HG02852 (cell line): ENCODE measurements around the gene EIF5B.

Experiments used
- ATAC-seq: cut with Tn5 transposase; IDR thresholded peaks from one replicate; pipeline ENCODE4 v1.9.1; 2021; ENCODE audit warnings: mild to moderate bottlenecking, moderate library complexity; ENCODE audit not compliant: unreplicated experiment

EIF5B gene

GRCh38 chr2:99404039-99404796 lies 67.0 kb downstream of the EIF5B start:
- ATAC-seq: no peak

GRCh38 chr2:99404797-99405669 lies 67.8 kb downstream of the EIF5B start:
- ATAC-seq: no peak

GRCh38 chr2:99406137-99406536 lies 68.9 kb downstream of the EIF5B start:
- ATAC-seq: no peak

- no peak for ATAC-seq
Measured at GRCh38 chr2:99410276-99410675, 73.1 kb downstream of the EIF5B start.

GRCh38 chr2:99414566-99414965 lies 77.4 kb downstream of the EIF5B start:
- no peak for ATAC-seq

- ATAC-seq: no peak
Measured at GRCh38 chr2:99417396-99417795, 80.2 kb downstream of the EIF5B start.

GRCh38 chr2:99420031-99420430 lies 82.8 kb downstream of the EIF5B start:
- ATAC-seq: no peak

- no peak for ATAC-seq
Measured at GRCh38 chr2:99420751-99421299, 83.6 kb downstream of the EIF5B start.

GRCh38 chr2:99421469-99421868 lies 84.3 kb downstream of the EIF5B start:
- ATAC-seq: no peak

GRCh38 chr2:99422599-99422998 lies 85.4 kb downstream of the EIF5B start:
- peak; percentile 83 for ATAC-seq

GRCh38 chr2:99424371-99424770 lies 87.2 kb downstream of the EIF5B start:
- ATAC-seq: no peak

GRCh38 chr2:99425022-99425421 lies 87.8 kb downstream of the EIF5B start:
- ATAC-seq: no peak

- no peak for ATAC-seq
Measured at GRCh38 chr2:99430614-99431291, 93.6 kb downstream of the EIF5B start.

GRCh38 chr2:99431587-99432275 lies 94.5 kb downstream of the EIF5B start:
- ATAC-seq: no peak

GRCh38 chr2:99433340-99433739 lies 96.2 kb downstream of the EIF5B start:
- ATAC-seq: no peak

- no peak for ATAC-seq
Measured at GRCh38 chr2:99436874-99437273, 99.7 kb downstream of the EIF5B start.

GRCh38 chr2:99439971-99440505 lies 102.8 kb downstream of the EIF5B start:
- ATAC-seq: no peak

- ATAC-seq: no peak
Measured at GRCh38 chr2:99442837-99443236, 105.6 kb downstream of the EIF5B start.

- ATAC-seq: no peak
Measured at GRCh38 chr2:99444222-99444621, 107.0 kb downstream of the EIF5B start.

- no peak for ATAC-seq
Measured at GRCh38 chr2:99445065-99445464, 107.9 kb downstream of the EIF5B start.
